GM06990 (cell line): ENCODE data around the gene CACNA2D3.

Experiments used
- DNase-seq: peaks from one replicate; pipeline ENCODE4 v3.0.0-alpha.2; 2011; ENCODE audit not compliant: insufficient read length; ENCODE audit errors: extremely low read depth
- H3K27me3 ChIP-seq: replicated peaks from 2 replicates; pipeline ENCODE4 v1.6.0; 2011; ENCODE audit warnings: low read length; ENCODE audit not compliant: control insufficient read depth, insufficient read depth
- H3K36me3 ChIP-seq: 2 replicates; pipeline ENCODE4 v1.5.1; 2011; ENCODE audit warnings: low read length; ENCODE audit not compliant: control insufficient read depth, insufficient read depth
- H3K4me3 ChIP-seq: replicated peaks from 2 replicates; pipeline ENCODE4 v1.5.1; 2011; ENCODE audit warnings: low read depth, mild to moderate bottlenecking, control low read depth, low read length
- CTCF ChIP-seq: IDR thresholded peaks from 2 replicates; pipeline ENCODE4 v1.5.1; 2011; ENCODE audit warnings: low read length, control low read depth, mild to moderate bottlenecking, inconsistent platforms; ENCODE audit not compliant: insufficient read depth, poor library complexity, severe bottlenecking

Gene CACNA2D3

DNA sequence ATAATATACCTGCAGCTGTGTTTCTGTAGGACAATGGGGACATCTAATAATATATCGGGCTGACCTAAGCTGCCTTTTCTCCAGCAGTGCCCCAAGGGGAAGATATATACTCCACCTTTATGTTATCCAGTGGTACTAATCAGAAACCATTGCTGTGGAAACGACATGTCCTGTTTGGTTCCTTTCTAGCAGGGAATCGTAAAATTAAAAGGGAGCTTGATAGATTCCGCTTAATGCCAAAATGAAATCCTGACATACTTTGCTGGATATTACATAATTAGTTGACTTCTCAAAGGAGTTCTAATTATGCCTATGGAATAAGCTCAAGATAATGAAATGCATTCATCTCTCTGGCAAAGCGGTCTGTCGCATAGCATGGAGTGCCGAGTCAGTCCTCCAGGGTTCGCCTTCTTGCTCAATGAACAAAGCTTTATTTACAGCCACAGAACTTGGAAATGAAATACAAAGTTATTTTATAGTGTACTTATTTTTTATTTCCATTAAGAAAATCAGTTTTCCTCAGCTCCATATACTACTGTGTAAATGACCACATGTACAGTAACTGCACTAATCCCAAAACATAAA lies 542.8 kb downstream of the CACNA2D3 start:
- no peak for DNase-seq
- no peak overlapping the region for H3K4me3 ChIP-seq
- no peaks in the 10 kb centered on the region for H3K36me3 ChIP-seq
- TF ChIP-seq CTCF = no peak
- peaks cover 2% of the 10 kb centered on the region for H3K27me3 ChIP-seq

- TF ChIP-seq CTCF = no peak
- H3K36me3 ChIP-seq = no peaks in the 10 kb centered on the region
- no peak for DNase-seq
- no peak overlapping the region for H3K4me3 ChIP-seq
- peaks cover 4% of the 10 kb centered on the region for H3K27me3 ChIP-seq
These were observed 545.9 kb downstream of the CACNA2D3 start for GRCh38 chr3:54668236-54668635.

GRCh38 chr3:54670201-54671000 lies 548.0 kb downstream of the CACNA2D3 start:
- no peak for TF ChIP-seq CTCF
- H3K36me3 ChIP-seq = no peaks in the 10 kb centered on the region
- peaks cover 1% of the 10 kb centered on the region for H3K27me3 ChIP-seq
- H3K4me3 ChIP-seq = no peak overlapping the region
- DNase-seq = no peak

DNA sequence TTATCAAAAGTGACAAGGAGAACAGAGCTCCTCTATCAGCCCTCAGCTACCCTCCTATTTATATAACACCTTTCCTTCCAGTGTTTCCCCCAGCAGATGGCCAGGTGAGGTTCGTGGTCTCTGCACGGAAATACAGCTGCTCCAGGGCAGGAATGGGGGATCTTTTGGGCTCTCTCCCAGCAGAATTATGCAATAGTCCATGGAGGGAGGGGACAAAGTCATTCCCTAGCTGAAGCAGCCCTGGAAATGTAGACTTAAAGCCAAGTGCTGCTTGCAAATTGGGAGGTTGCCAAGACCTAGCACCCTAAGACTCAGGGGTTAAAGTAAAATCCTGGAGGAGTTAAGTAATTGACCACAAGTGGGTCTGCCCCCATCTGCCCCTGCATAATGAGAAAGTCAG lies 549.2 kb downstream of the CACNA2D3 start:
- DNase-seq = no peak
- Histone ChIP-seq H3K27me3 (peaks cover 1% of the 10 kb centered on the region), H3K4me3 (no peak overlapping the region), H3K36me3 (no peaks in the 10 kb centered on the region)
- no peak for TF ChIP-seq CTCF

- H3K27me3 ChIP-seq = peaks cover 1% of the 10 kb centered on the region
- no peaks in the 10 kb centered on the region for H3K36me3 ChIP-seq
- DNase-seq = no peak
- H3K4me3 ChIP-seq = no peak overlapping the region
- no peak for TF ChIP-seq CTCF
These were observed 553.7 kb downstream of the CACNA2D3 start for GRCh38 chr3:54676087-54676486.
